Measurements from ENCODE around the gene GLRX.

The GLRX gene

GRCh38 chr5:95864944-95865504 lies 42.5 kb upstream of the GLRX start:
- H3K4me3 ChIP-seq (replicated peaks; ENCODE audit: low read depth, low read length) = no peak overlapping the region
- DNase-seq (ENCODE audit: extremely low read depth, low read depth) = no peak
- TF ChIP-seq, protein P1, sequence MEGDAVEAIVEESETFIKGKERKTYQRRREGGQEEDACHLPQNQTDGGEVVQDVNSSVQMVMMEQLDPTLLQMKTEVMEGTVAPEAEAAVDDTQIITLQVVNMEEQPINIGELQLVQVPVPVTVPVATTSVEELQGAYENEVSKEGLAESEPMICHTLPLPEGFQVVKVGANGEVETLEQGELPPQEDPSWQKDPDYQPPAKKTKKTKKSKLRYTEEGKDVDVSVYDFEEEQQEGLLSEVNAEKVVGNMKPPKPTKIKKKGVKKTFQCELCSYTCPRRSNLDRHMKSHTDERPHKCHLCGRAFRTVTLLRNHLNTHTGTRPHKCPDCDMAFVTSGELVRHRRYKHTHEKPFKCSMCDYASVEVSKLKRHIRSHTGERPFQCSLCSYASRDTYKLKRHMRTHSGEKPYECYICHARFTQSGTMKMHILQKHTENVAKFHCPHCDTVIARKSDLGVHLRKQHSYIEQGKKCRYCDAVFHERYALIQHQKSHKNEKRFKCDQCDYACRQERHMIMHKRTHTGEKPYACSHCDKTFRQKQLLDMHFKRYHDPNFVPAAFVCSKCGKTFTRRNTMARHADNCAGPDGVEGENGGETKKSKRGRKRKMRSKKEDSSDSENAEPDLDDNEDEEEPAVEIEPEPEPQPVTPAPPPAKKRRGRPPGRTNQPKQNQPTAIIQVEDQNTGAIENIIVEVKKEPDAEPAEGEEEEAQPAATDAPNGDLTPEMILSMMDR (IDR thresholded peaks at IDR 0.05; ENCODE audit: low read depth, low read length, missing control alignments) = no peak

- no peak overlapping the region for H3K4me3 ChIP-seq (replicated peaks; ENCODE audit: low read depth, low read length)
- TF ChIP-seq, protein P1 (IDR thresholded peaks at IDR 0.05; ENCODE audit: low read depth, low read length, missing control alignments) = no peak
- no peak for DNase-seq (ENCODE audit: extremely low read depth, low read depth)
Measured at GRCh38 chr5:95864456-95864855, 41.9 kb upstream of the GLRX start.

- TF ChIP-seq, protein P1 (IDR thresholded peaks at IDR 0.05; ENCODE audit: low read depth, low read length, missing control alignments) = no peak
- no peak for DNase-seq (ENCODE audit: extremely low read depth, low read depth)
- H3K4me3 ChIP-seq (replicated peaks; ENCODE audit: low read depth, low read length) = no peak overlapping the region
Measured at GRCh38 chr5:95863383-95863757, 40.8 kb upstream of the GLRX start.

GRCh38 chr5:95862671-95863382 lies 40.3 kb upstream of the GLRX start:
- TF ChIP-seq, protein P1 (IDR thresholded peaks at IDR 0.05; ENCODE audit: low read depth, low read length, missing control alignments) = no peak
- no peak for DNase-seq (ENCODE audit: extremely low read depth, low read depth)
- no peak overlapping the region for H3K4me3 ChIP-seq (replicated peaks; ENCODE audit: low read depth, low read length)

GRCh38 chr5:95861864-95862561 lies 39.5 kb upstream of the GLRX start:
- H3K4me3 ChIP-seq (replicated peaks; ENCODE audit: low read depth, low read length) = no peak overlapping the region
- DNase-seq (ENCODE audit: extremely low read depth, low read depth) = no peak
- TF ChIP-seq, protein P1 (IDR thresholded peaks at IDR 0.05; ENCODE audit: low read depth, low read length, missing control alignments) = no peak

GRCh38 chr5:95861221-95861863 lies 38.8 kb upstream of the GLRX start:
- no peak overlapping the region for H3K4me3 ChIP-seq (replicated peaks; ENCODE audit: low read depth, low read length)
- TF ChIP-seq, protein P1 (IDR thresholded peaks at IDR 0.05; ENCODE audit: low read depth, low read length, missing control alignments) = no peak
- peak; percentile 94 for DNase-seq (ENCODE audit: extremely low read depth, low read depth)
